HG03039 (cell line): ENCODE results near the gene ERN2.
"Not testable (repeated sequence)": the region's sequence is repeated elsewhere in the genome, so short reads cannot be mapped to it uniquely, and the experiment has no call there.

ENCODE experiments used
- ATAC-seq: cut with Tn5 transposase; IDR thresholded peaks from one replicate; pipeline ENCODE4 v1.9.1; 2021; ENCODE audit warnings: mild to moderate bottlenecking, moderate library complexity; ENCODE audit not compliant: unreplicated experiment

The ERN2 gene

GRCh38 chr16:23722613-23723240 is 9.7 kb upstream of the ERN2 start:
- ATAC-seq = not testable (repeated sequence)

- ATAC-seq = no peak
These were observed 3.5 kb upstream of the ERN2 start for GRCh38 chr16:23716484-23716883.

GRCh38 chr16:23711785-23712184 is 1.2 kb downstream of the ERN2 start:
- no peak for ATAC-seq

GRCh38 chr16:23710504-23710903 is 2.5 kb downstream of the ERN2 start:
- ATAC-seq = no peak

GRCh38 chr16:23710008-23710407 is 3.0 kb downstream of the ERN2 start:
- no peak for ATAC-seq

- ATAC-seq = no peak
These were observed 3.5 kb downstream of the ERN2 start for GRCh38 chr16:23709536-23709935.

DNA sequence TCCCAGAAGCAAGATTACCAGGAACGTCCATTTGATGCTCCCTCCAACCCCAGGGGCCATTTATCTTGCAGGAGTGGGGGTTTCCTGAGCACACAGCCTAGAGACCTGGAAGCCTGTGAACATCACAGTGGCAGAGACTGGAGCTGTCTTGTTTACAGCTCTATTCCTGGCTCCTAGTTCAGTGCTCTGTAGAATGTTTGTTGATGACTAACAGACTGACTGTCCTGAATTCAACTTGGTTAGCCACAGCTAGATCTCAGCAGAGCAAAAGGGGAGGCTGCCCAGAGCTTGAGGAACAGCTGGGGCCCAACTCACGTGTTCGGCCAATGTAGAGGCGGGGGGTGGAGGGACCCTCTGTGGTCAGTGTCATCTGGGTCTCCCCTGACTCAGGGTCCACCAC is 6.6 kb downstream of the ERN2 start:
- no peak for ATAC-seq

- no peak for ATAC-seq
These were observed 7.5 kb downstream of the ERN2 start for GRCh38 chr16:23705517-23705902.

DNA sequence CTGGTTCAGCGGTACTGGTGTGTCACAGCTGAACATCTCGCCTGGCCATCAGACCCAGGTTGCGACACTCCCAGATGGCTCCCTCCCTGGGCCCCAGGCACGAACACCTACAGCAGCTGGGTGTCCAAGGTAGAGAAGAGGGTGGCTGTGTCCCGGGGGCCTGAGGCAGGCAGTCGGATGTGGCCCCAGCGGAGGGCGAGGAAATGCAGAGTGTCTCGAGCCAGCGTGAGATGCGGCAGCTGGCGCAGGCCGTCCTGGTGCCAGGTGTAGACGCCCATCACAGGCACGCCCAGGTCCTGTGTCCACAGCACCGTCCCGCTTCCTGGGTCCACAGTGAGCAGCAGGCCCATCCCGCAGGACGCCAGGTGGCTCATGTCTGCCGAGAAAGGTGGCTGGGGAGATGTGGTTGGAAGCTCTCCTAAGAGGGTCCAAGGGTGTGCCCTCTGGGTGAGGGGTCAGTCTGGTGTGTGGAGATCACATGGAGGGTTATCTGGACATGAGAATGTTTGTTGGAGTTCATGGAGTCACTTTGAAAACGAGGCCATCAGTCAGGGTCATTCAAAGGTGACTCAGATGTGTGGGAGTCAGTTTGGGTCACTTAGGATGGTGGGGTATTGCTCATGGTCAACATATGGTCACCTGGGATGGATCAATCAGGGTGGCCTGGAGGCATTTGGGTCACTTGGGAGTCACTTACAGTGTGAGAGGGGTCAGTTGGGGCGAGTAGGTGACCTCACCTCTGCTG is 8.1 kb downstream of the ERN2 start:
- ATAC-seq = no peak

GRCh38 chr16:23702951-23703350 is 10.1 kb downstream of the ERN2 start:
- ATAC-seq = no peak

DNA sequence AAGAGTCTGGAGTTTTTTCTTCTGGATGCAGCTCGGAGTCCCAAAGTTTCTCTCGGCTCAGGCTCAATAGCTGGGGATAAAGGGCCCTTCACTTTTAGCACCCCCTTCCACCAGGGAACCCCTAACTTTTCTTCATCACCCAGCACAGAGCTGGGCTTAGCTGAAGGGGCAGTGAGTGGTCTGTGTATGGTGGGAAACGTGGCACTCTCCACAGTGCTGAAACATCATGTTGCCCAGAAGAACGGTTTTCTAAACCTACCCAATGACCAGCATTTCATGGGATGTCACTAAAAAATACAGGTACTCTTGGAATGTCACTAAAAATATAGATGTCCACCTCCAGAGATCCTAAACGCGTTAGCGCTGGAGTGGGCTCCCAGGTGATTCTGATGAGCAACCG is 12.0 kb downstream of the ERN2 start:
- ATAC-seq = no peak

- no peak for ATAC-seq
These were observed 12.5 kb downstream of the ERN2 start for GRCh38 chr16:23700509-23700908.

GRCh38 chr16:23700093-23700492 is 12.9 kb downstream of the ERN2 start:
- no peak for ATAC-seq

DNA sequence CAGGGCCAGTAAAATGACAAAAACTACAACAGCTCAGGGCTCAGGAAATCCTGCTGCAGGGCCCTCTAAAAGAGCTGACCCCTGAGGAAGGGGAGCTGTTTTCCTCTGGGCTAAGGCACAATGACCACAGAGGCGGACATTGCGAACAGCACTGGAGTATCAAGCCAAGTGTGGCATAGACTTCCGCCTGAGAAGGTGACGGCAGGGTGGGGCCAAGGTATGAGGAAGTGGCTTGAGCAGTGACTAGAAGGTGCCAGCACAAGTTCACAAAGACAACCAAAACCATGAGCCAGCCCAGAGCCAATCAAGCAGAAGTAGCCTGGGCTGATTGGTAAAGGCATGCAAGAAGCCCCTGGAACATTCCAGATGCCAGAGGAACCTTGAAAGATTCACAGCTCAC is 13.9 kb downstream of the ERN2 start:
- ATAC-seq = no peak

GRCh38 chr16:23695756-23696155 is 17.3 kb downstream of the ERN2 start:
- ATAC-seq = no peak

DNA sequence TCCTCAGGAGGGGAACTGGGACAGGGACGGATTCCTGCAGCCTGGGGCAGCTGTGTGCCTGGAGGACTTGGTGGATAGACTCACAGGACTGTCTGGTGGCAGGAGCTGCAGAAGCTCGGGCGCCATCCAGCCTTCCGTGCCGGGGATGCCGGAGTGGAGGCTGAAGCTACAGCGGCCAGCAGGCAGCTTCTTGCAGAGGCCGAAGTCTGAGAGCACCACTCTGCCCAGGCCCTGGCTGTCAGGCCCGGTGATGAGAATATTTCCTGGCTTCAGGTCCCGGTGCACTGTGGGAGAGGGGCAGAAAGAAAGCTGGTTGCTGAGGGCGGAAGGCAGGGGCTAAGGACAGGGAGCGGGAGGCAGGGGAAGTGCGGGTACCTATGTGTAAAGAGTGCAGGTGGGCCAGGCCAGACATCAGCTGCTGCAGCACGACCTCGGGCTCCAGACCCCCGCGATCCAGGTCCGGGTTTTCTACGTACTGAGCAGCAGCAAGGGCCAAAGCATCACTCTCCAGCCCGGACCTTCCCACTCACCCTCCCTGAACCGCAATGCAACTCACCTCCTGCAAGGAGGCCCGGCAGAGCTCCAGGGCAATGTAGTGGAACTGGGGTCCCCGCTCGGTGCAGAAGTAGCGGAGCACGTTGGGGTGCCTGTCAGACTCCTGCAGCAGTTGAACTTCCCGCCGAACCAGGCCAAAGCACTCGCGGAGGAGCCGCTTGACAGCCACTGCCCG is 18.2 kb downstream of the ERN2 start:
- no peak for ATAC-seq

- ATAC-seq = no peak
These were observed 18.8 kb downstream of the ERN2 start for GRCh38 chr16:23694265-23694643.

DNA sequence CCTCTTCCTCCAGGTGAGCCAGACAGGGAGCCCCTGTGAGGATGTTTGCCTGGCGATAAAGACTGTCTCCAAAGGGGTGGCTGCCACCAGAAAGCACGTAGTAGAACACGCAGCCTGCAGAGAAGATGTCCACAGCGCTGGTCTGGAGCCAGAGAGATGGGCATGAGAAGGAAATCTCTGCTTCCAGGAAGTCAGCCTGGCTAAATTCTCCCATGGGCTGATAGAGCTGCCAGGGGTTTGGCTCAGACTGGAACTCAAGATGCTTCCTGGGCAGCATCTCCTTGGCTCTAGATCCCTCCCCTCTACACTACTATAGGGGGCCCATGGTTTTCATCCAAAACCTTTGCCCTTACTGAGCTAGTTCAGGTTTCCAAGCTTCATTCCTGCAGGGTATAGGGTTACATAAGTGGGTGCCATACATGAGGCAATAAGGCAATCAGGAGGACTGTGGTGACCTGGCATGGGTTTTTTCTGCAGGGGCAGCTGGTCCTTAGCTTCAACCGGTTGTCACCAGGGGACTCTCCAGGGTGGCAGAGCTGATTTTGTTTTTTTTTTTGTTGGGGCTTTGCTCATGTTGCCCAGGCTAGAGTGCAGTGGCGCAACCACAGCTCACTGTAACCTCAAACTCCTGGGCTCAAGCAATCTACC is 20.7 kb downstream of the ERN2 start:
- ATAC-seq = no peak

GRCh38 chr16:23691483-23692189 is 21.4 kb downstream of the ERN2 start:
- no peak for ATAC-seq

DNA sequence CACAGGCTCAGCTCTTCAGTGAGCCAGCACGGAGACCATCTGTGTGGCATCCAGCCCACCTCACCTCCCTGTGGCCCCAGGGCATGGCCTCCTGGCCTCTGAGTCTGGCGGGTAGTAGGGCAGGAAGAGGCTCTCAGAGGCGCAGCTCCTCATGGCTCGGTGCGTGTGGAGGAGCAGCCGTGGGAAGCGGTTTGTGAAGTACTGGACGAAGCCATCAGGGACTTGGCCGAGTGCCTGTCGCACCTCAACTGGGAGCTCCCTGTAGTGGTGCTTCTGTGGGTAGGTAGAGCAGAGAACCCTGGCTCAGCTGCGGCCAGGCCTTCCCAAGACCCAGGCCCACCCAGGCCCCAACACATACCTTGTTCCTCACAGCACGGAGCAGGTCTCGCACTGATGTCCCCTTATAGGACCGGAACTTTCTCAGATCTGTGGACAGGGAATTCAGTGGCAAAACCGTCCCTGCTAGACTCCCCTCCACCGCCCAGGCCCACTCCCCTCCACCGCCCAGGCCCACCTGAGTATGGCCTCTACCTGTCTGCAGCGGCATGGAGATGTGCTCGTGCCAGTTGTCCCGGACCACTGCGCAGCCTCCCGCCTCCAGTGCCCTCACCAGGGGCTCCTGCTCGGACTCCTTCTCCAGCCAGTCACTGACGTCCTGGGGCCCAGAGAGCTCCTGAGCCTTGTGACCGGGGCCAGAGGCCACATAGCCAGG is 22.1 kb downstream of the ERN2 start:
- no peak for ATAC-seq
